HEK293 (cell line): ENCODE data around the gene MAP7D1.

Source experiments
- CTCF ChIA-PET: fragments of 350-600 bp; formaldehyde crosslinking; extraction: SDS; loops from one replicate; lab custom pipeline; 2021; ENCODE audit warnings: antibody characterized with exemption; lab: Yijun Ruan, JAX
- POLR2A ChIA-PET: fragments of 300-600 bp; formaldehyde crosslinking; extraction: SDS; loops from one replicate; lab custom pipeline; 2020; ENCODE audit warnings: antibody characterized with exemption, inconsistent platforms; lab: Yijun Ruan, JAX
- H3K27ac ChIP-seq: fragments of 200-500 bp; sonication (Bioruptor generic); 2 replicates; pipeline ENCODE4 v1.5.1; 2014; ENCODE audit warnings: low read depth, low read length, control low read depth, inconsistent platforms; ENCODE audit errors: extremely low read depth
- H3K36me3 ChIP-seq, 2 experiments: fragments of 200-500 bp in 1 of 2; sonication (Bioruptor generic) in 1 of 2; 1 replicate in 1 of 2; 2 replicates in 1 of 2; pipeline ENCODE4 v1.5.1; 2014 to 2017; ENCODE audit warnings: inconsistent platforms in 2 of 2, low read length in 2 of 2; ENCODE audit not compliant: control insufficient read depth in 2 of 2, insufficient read depth in 1 of 2
- H3K4me1 ChIP-seq: fragments of 200-500 bp; sonication (Bioruptor generic); 2 replicates; pipeline ENCODE4 v1.5.1; 2014; ENCODE audit warnings: mild to moderate bottlenecking, low read length, inconsistent platforms; ENCODE audit not compliant: control insufficient read depth, insufficient read depth
- H3K4me3 ChIP-seq: 2 replicates; pipeline ENCODE4 v1.5.1; 2011; ENCODE audit warnings: low read depth, mild to moderate bottlenecking, control low read depth, low read length, moderate library complexity
- H3K9me3 ChIP-seq: fragments of 200-500 bp; sonication (Bioruptor generic); 2 replicates; pipeline ENCODE4 v1.5.1; 2014; ENCODE audit warnings: low read depth, low read length, inconsistent platforms; ENCODE audit not compliant: control insufficient read depth, insufficient read depth
- GLIS2 ChIP-seq: fragments of 450-650 bp; formaldehyde crosslinking; IDR thresholded peaks from 2 replicates; pipeline ENCODE4 v1.5.1; 2016; ENCODE audit warnings: missing biosample characterization, missing genetic modification characterization
- HOXD13 ChIP-seq: sonication (generic); formaldehyde crosslinking; IDR thresholded peaks from 2 replicates; pipeline ENCODE4 v1.8.0; 2022; ENCODE audit warnings: missing genetic modification reagents, borderline replicate concordance
- KLF9 ChIP-seq: fragments of 450-650 bp; formaldehyde crosslinking; IDR thresholded peaks from 2 replicates; pipeline ENCODE4 v1.5.1; 2016; ENCODE audit warnings: missing biosample characterization, missing genetic modification characterization, low read depth
- PRDM1 ChIP-seq: fragments of 450-650 bp; formaldehyde crosslinking; IDR thresholded peaks from 2 replicates; pipeline ENCODE4; 2016; ENCODE audit warnings: missing biosample characterization, missing genetic modification characterization
- RBAK ChIP-seq: fragments of 450-650 bp; formaldehyde crosslinking; IDR thresholded peaks from 2 replicates; pipeline ENCODE4 v1.5.1; 2016; ENCODE audit warnings: missing biosample characterization, missing genetic modification characterization
- SETDB1 ChIP-seq: IDR thresholded peaks from one replicate; pipeline ENCODE4 v1.6.1; 2017; ENCODE audit warnings: mild to moderate bottlenecking, low read length, moderate library complexity, mixed read lengths; ENCODE audit not compliant: insufficient read length
- SP2 ChIP-seq: fragments of 450-650 bp; formaldehyde crosslinking; IDR thresholded peaks from 2 replicates; pipeline ENCODE4 v1.5.1; 2016; ENCODE audit warnings: missing biosample characterization, missing genetic modification characterization
- SP3 ChIP-seq: fragments of 450-650 bp; formaldehyde crosslinking; IDR thresholded peaks from 2 replicates; pipeline ENCODE4 v1.5.1; 2016; ENCODE audit warnings: missing biosample characterization, missing genetic modification characterization
- SP7 ChIP-seq: fragments of 450-650 bp; formaldehyde crosslinking; IDR thresholded peaks from 2 replicates; pipeline ENCODE4 v1.5.1; 2016; ENCODE audit warnings: missing biosample characterization, missing genetic modification characterization
- ZBTB17 ChIP-seq: fragments of 450-650 bp; formaldehyde crosslinking; IDR thresholded peaks from 2 replicates; pipeline ENCODE4 v1.5.1; 2016; ENCODE audit warnings: missing biosample characterization, missing genetic modification characterization
- ZNF114 ChIP-seq: fragments of 450-650 bp; formaldehyde crosslinking; IDR thresholded peaks from 2 replicates; pipeline ENCODE4 v1.5.0; 2017; ENCODE audit warnings: missing biosample characterization, missing genetic modification characterization
- ZNF16 ChIP-seq: fragments of 450-650 bp; formaldehyde crosslinking; IDR thresholded peaks from 2 replicates; pipeline ENCODE4 v1.5.1; 2016; ENCODE audit warnings: low read depth, missing biosample characterization, missing genetic modification characterization
- ZNF174 ChIP-seq: fragments of 450-650 bp; formaldehyde crosslinking; IDR thresholded peaks from 2 replicates; pipeline ENCODE4 v1.5.0; 2017; ENCODE audit warnings: missing biosample characterization, mild to moderate bottlenecking, missing genetic modification characterization
- ZNF433 ChIP-seq: fragments of 450-650 bp; formaldehyde crosslinking; IDR thresholded peaks from 2 replicates; pipeline ENCODE4 v1.5.1; 2016; ENCODE audit warnings: missing biosample characterization, missing genetic modification characterization, low read depth
- ZNF48 ChIP-seq: fragments of 450-650 bp; formaldehyde crosslinking; IDR thresholded peaks from 2 replicates; pipeline ENCODE4 v1.5.1; 2016; ENCODE audit warnings: missing biosample characterization, missing genetic modification characterization
- ZNF558 ChIP-seq: fragments of 450-650 bp; formaldehyde crosslinking; IDR thresholded peaks from 2 replicates; pipeline ENCODE4 v1.5.1; 2016; ENCODE audit warnings: missing biosample characterization, missing genetic modification characterization
- ZNF610 ChIP-seq: fragments of 450-650 bp; formaldehyde crosslinking; IDR thresholded peaks from 2 replicates; pipeline ENCODE4 v1.5.1; 2016; ENCODE audit warnings: missing biosample characterization, missing genetic modification characterization, borderline replicate concordance
- ZSCAN23 ChIP-seq: fragments of 450-650 bp; formaldehyde crosslinking; IDR thresholded peaks from 2 replicates; pipeline ENCODE4 v1.5.1; 2016; ENCODE audit warnings: missing biosample characterization, missing genetic modification characterization
- ZXDB ChIP-seq: fragments of 450-650 bp; formaldehyde crosslinking; IDR thresholded peaks from 2 replicates; pipeline ENCODE4 v1.5.1; 2016; ENCODE audit warnings: missing biosample characterization, missing genetic modification characterization
- TF ChIP-seq, protein P1 (sequence below): fragments of 450-650 bp; formaldehyde crosslinking; IDR thresholded peaks from 2 replicates; pipeline ENCODE4 v1.5.1; 2016; ENCODE audit warnings: missing biosample characterization, missing genetic modification characterization
- TF ChIP-seq, protein P2 (sequence below): fragments of 450-650 bp; formaldehyde crosslinking; IDR thresholded peaks from 2 replicates; pipeline ENCODE4 v1.5.1; 2016; ENCODE audit warnings: missing biosample characterization, missing genetic modification characterization
- TF ChIP-seq, protein P3 (sequence below): fragments of 450-650 bp; formaldehyde crosslinking; IDR thresholded peaks from 2 replicates; pipeline ENCODE4 v1.5.1; 2016; ENCODE audit warnings: missing biosample characterization, missing genetic modification characterization
- TF ChIP-seq, protein P4 (sequence below): fragments of 450-650 bp; formaldehyde crosslinking; IDR thresholded peaks from 2 replicates; pipeline ENCODE4 v1.5.1; 2016; ENCODE audit warnings: missing biosample characterization, missing genetic modification characterization, borderline replicate concordance
- TF ChIP-seq, protein P5 (sequence below): fragments of 450-650 bp; formaldehyde crosslinking; IDR thresholded peaks from 2 replicates; pipeline ENCODE4 v1.5.1; 2016; ENCODE audit warnings: missing biosample characterization, missing genetic modification characterization
- TF ChIP-seq, protein P6 (sequence below): fragments of 450-650 bp; formaldehyde crosslinking; IDR thresholded peaks from 2 replicates; pipeline ENCODE4 v1.5.1; 2016; ENCODE audit warnings: missing biosample characterization, missing genetic modification characterization
- TF ChIP-seq, protein P7 (sequence below): fragments of 450-650 bp; formaldehyde crosslinking; IDR thresholded peaks from 2 replicates; pipeline ENCODE4 v1.5.1; 2016; ENCODE audit warnings: missing biosample characterization, missing genetic modification characterization

The MAP7D1 gene

DNA sequence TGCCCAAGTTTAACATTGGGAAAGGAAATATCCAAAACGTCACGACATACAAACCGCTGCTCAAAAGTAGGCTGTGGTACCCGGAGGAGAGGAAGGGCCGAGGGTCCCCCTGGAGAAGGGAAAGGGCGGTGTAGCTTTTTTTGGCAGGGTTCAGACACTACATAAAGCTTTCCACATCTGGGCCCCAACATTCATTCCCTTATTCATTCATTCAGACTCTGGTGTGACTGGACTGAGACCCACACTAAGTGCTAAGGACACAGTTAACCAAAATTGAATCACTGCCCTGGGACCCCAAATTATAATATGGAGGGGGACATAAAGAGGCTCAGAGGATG is 20.7 kb upstream of the MAP7D1 start:
- Histone ChIP-seq H3K9me3 (no peaks in the 10 kb centered on the region), H3K4me3 (no peak overlapping the region), H3K36me3 (peaks cover 0 to 43% of the 10 kb centered on the region in 2 experiments; a peak in 2 of 3 replicates), H3K4me1 (no peaks in the 10 kb centered on the region), H3K27ac (no peak overlapping the region)
- no peak for TF ChIP-seq HOXD13 (CRISPR knock-in tag)
- TF ChIP-seq ZNF16 (tag by site-specific recombination) = no peak
- TF ChIP-seq, protein P1, sequence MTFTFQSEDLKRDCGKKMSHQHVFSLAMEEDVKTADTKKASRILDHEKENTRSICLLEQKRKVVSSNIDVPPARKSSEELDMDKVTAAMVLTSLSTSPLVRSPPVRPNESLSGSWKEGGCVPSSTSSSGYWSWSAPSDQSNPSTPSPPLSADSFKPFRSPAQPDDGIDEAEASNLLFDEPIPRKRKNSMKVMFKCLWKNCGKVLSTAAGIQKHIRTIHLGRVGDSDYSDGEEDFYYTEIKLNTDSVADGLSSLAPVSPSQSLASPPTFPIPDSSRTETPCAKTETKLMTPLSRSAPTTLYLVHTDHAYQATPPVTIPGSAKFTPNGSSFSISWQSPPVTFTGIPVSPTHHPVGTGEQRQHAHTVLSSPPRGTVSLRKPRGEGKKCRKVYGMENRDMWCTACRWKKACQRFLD (tag by site-specific recombination) = no peak
- no peak for TF ChIP-seq ZNF433 (tag by site-specific recombination)
- TF ChIP-seq SP3 (tag by site-specific recombination) = no peak
- TF ChIP-seq ZNF174 (tag by site-specific recombination) = no peak
- TF ChIP-seq PRDM1 (tag by site-specific recombination) = no peak
- no peak for TF ChIP-seq KLF9 (tag by site-specific recombination)
- TF ChIP-seq SP2 (tag by site-specific recombination) = no peak
- TF ChIP-seq ZSCAN23 = no peak
- TF ChIP-seq, protein P2, sequence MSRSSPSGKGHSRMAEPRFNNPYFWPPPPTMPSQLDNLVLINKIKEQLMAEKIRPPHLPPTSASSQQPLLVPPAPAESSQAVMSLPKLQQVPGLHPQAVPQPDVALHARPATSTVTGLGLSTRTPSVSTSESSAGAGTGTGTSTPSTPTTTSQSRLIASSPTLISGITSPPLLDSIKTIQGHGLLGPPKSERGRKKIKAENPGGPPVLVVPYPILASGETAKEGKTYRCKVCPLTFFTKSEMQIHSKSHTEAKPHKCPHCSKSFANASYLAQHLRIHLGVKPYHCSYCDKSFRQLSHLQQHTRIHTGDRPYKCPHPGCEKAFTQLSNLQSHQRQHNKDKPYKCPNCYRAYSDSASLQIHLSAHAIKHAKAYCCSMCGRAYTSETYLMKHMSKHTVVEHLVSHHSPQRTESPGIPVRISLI (tag by site-specific recombination) = no peak
- CTCF ChIA-PET = interaction anchor here (0.6 to 7.2 kb wide), 24 partner anchors 10 to 273 kb away, joined by 3 to 156 read pairs (median 4); partner anchors contain the start of gene TRAPPC3
- POLR2A ChIA-PET = interaction anchor here (0.8 to 1.3 kb wide), 4 partner anchors 10 to 38 kb away, joined by 3 to 7 read pairs (median 4); no protein-coding TSS in a partner anchor

DNA sequence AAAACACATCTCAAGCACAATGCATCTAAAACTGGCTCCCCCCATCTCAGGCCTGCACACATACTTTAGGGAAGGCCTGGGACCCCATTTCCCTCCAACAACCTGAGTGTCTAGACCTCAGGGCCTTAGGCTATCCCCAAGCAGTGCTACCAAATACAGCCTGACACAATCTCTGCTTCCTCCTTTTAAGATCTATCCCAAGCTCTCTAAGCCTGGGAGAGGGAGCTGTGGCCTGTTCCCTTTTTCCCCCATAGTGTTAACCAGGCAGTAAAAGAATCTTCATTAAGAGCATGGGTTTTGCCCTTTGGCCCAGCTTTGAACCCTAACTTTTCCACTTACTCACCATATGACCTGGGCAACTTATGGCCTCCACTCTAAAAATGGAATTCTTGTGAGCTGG is 20.2 kb upstream of the MAP7D1 start:
- no peak overlapping the region for H3K4me3 ChIP-seq
- POLR2A ChIA-PET = interaction anchor here (0.8 to 1.4 kb wide), 2 partner anchors 11 to 13 kb away, joined by 3 read pairs; no protein-coding TSS in a partner anchor
- no peaks in the 10 kb centered on the region for H3K4me1 ChIP-seq
- H3K9me3 ChIP-seq = no peaks in the 10 kb centered on the region
- H3K36me3 ChIP-seq = peaks cover 0 to 46% of the 10 kb centered on the region in 2 experiments; a peak in 2 of 3 replicates
- no peak overlapping the region for H3K27ac ChIP-seq
- TF ChIP-seq, protein P3, sequence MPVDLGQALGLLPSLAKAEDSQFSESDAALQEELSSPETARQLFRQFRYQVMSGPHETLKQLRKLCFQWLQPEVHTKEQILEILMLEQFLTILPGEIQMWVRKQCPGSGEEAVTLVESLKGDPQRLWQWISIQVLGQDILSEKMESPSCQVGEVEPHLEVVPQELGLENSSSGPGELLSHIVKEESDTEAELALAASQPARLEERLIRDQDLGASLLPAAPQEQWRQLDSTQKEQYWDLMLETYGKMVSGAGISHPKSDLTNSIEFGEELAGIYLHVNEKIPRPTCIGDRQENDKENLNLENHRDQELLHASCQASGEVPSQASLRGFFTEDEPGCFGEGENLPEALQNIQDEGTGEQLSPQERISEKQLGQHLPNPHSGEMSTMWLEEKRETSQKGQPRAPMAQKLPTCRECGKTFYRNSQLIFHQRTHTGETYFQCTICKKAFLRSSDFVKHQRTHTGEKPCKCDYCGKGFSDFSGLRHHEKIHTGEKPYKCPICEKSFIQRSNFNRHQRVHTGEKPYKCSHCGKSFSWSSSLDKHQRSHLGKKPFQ = no peak
- TF ChIP-seq SP7 (tag by site-specific recombination) (no peak), ZNF48 (tag by site-specific recombination) (no peak), ZBTB17 (tag by site-specific recombination) (no peak), ZNF610 (tag by site-specific recombination) (no peak), GLIS2 (tag by site-specific recombination) (no peak), ZNF558 (tag by site-specific recombination) (no peak), SETDB1 (no peak), ZNF114 (tag by site-specific recombination) (no peak), RBAK (tag by site-specific recombination) (no peak), ZXDB (no peak)
- TF ChIP-seq, protein P4, sequence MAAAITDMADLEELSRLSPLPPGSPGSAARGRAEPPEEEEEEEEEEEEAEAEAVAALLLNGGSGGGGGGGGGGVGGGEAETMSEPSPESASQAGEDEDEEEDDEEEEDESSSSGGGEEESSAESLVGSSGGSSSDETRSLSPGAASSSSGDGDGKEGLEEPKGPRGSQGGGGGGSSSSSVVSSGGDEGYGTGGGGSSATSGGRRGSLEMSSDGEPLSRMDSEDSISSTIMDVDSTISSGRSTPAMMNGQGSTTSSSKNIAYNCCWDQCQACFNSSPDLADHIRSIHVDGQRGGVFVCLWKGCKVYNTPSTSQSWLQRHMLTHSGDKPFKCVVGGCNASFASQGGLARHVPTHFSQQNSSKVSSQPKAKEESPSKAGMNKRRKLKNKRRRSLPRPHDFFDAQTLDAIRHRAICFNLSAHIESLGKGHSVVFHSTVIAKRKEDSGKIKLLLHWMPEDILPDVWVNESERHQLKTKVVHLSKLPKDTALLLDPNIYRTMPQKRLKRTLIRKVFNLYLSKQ (tag by site-specific recombination) = no peak
- TF ChIP-seq, protein P5, sequence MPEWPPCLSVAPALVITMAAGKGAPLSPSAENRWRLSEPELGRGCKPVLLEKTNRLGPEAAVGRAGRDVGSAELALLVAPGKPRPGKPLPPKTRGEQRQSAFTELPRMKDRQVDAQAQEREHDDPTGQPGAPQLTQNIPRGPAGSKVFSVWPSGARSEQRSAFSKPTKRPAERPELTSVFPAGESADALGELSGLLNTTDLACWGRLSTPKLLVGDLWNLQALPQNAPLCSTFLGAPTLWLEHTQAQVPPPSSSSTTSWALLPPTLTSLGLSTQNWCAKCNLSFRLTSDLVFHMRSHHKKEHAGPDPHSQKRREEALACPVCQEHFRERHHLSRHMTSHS (tag by site-specific recombination) = no peak
- TF ChIP-seq, protein P6, sequence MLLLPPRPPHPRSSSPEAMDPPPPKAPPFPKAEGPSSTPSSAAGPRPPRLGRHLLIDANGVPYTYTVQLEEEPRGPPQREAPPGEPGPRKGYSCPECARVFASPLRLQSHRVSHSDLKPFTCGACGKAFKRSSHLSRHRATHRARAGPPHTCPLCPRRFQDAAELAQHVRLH = no peak
- TF ChIP-seq, protein P7, sequence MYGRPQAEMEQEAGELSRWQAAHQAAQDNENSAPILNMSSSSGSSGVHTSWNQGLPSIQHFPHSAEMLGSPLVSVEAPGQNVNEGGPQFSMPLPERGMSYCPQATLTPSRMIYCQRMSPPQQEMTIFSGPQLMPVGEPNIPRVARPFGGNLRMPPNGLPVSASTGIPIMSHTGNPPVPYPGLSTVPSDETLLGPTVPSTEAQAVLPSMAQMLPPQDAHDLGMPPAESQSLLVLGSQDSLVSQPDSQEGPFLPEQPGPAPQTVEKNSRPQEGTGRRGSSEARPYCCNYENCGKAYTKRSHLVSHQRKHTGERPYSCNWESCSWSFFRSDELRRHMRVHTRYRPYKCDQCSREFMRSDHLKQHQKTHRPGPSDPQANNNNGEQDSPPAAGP = no peak
- TF ChIP-seq, all 188 proteins: peak for 0
- CTCF ChIA-PET = interaction anchor here (0.9 to 7.2 kb wide), 10 partner anchors 9 to 286 kb away, joined by 3 to 156 read pairs (median 6); partner anchors contain the start of gene TRAPPC3
